HT1080 (cell line): ENCODE measurements around the gene CFAP299. TPM values are rescaled to one million over a fixed set of nuclear protein-coding genes. Genes with fewer than 3 reads are reported as not detected.

Experiments
- DNase-seq: peaks from one replicate; pipeline ENCODE4 v3.0.0-alpha.2; 2015; ENCODE audit warnings: low read depth
- total RNA-seq: library from RNA; depleted of rRNA; stranded (reverse); fragments of >200 nt; shearing (Covaris generic); gene quantifications from 2 replicates; pipeline ENCODE4 v1.2.3, GENCODE V29; 2014

The CFAP299 gene
- total RNA-seq, 1 experiment from 2014 or later, result 0.68 TPM

GRCh38 chr4:80806472-80806871 is 470.9 kb downstream of the CFAP299 start:
- DNase-seq, result no peak

- DNase-seq, result no peak
These were observed 473.7 kb downstream of the CFAP299 start for GRCh38 chr4:80809039-80809729.

- no peak for DNase-seq
These were observed 475.9 kb downstream of the CFAP299 start for GRCh38 chr4:80811406-80811805.

GRCh38 chr4:80812145-80812544 is 476.6 kb downstream of the CFAP299 start:
- no peak for DNase-seq

GRCh38 chr4:80814266-80814665 is 478.7 kb downstream of the CFAP299 start:
- DNase-seq, result no peak

GRCh38 chr4:80831383-80832361 is 496.1 kb downstream of the CFAP299 start:
- peak; percentile 3 for DNase-seq

- DNase-seq, result no peak
These were observed 503.8 kb downstream of the CFAP299 start for GRCh38 chr4:80839281-80839680.

- DNase-seq, result no peak
These were observed 504.3 kb downstream of the CFAP299 start for GRCh38 chr4:80839792-80840191.

GRCh38 chr4:80840396-80840795 is 504.9 kb downstream of the CFAP299 start:
- DNase-seq, result no peak

- DNase-seq, result no peak
These were observed 506.2 kb downstream of the CFAP299 start for GRCh38 chr4:80841587-80842281.

GRCh38 chr4:80846210-80846609 is 510.7 kb downstream of the CFAP299 start:
- DNase-seq, result no peak

- no peak for DNase-seq
These were observed 516.5 kb downstream of the CFAP299 start for GRCh38 chr4:80852061-80852460.

- DNase-seq, result no peak
These were observed 538.0 kb downstream of the CFAP299 start for GRCh38 chr4:80873571-80873970.

- DNase-seq, result no peak
These were observed 539.4 kb downstream of the CFAP299 start for GRCh38 chr4:80874979-80875378.

- DNase-seq, result no peak
These were observed 540.1 kb downstream of the CFAP299 start for GRCh38 chr4:80875642-80876041.

- peak; percentile 18 for DNase-seq
These were observed 541.3 kb downstream of the CFAP299 start for GRCh38 chr4:80876810-80877209.

- DNase-seq, result no peak
These were observed 542.7 kb downstream of the CFAP299 start for GRCh38 chr4:80878218-80878617.

GRCh38 chr4:80897537-80898303 is 562.2 kb downstream of the CFAP299 start:
- no peak for DNase-seq

GRCh38 chr4:80900908-80901307 is 565.4 kb downstream of the CFAP299 start:
- DNase-seq, result no peak

- DNase-seq, result peak; percentile 33
These were observed 567.5 kb downstream of the CFAP299 start for GRCh38 chr4:80903020-80903419.

GRCh38 chr4:80909938-80910337 is 574.4 kb downstream of the CFAP299 start:
- DNase-seq, result no peak
